HG02870 (cell line): ENCODE data around the gene TPH2.
A peak's percentile ranks its signal among the peaks of the same experiment; 100 is the strongest.

Experiments
- ATAC-seq: cut with Tn5 transposase; IDR thresholded peaks from one replicate; pipeline ENCODE4 v1.9.1; 2021; ENCODE audit warnings: mild to moderate bottlenecking, moderate library complexity; ENCODE audit not compliant: unreplicated experiment

TPH2 gene

DNA sequence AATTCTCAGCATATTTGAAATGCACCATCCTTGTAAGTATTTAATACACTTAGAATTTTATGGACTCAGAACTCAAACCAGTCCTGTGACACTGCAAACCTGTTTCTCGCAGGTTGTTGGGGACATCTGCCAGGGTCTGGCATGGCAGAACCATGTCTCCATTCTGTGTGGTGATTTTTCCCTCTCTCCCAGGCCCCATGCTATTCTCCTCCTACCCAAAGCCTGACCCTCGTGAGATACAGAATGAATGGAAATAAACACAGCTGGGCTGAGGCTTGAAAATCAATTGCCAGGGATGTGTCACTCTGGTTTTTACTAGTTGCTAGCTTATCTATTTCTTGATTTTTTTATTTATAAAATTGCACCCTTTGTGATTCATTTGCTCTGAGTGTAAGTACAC lies 19.8 kb downstream of the TPH2 start:
- no peak for ATAC-seq

DNA sequence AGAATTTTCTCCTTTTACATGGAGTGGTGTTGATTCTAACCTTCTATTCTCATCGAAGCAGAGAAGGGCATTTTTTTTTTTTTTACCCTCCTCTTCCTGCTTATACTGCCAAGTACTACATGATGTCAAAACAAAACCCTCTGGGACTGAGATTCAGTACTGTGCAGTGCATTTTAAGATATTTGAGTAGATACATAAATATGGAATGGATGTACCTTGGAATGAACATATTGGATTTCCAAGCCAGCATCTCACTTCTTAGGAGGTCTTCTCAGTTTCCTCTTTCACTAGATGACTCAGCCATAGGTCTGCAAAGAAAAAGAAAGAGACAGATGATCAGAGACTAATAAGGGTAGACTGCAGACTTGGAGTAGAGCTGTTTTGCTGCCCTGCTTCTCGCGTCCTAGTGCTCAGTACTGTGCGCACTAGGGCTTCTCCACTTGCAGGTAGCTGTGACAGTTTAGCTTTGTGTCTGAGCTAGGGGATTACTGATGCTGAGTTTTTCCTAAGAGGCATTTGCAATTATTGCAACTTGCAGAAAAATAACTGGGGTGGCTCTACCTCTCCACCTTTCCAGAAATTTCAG lies 20.4 kb downstream of the TPH2 start:
- ATAC-seq, result no peak

DNA sequence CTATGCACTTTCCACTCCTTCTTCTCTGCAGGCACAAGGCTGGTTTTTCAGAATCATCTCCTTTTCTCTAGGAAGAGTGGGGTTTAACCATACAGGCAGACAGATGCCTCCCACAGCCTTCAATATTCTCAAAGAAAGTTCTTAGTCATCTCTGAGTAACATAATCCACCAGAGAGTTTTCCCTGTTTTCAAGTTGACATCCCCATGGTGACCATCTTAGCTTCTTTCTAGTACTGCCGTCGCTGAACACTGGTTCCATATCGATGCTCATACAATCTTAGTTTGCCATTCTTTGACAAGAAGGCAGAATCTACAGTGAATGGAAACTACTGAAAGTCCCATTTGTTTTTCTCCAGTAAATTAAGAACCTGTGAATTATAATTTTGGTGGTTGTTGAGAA lies 28.6 kb downstream of the TPH2 start:
- ATAC-seq, result no peak

DNA sequence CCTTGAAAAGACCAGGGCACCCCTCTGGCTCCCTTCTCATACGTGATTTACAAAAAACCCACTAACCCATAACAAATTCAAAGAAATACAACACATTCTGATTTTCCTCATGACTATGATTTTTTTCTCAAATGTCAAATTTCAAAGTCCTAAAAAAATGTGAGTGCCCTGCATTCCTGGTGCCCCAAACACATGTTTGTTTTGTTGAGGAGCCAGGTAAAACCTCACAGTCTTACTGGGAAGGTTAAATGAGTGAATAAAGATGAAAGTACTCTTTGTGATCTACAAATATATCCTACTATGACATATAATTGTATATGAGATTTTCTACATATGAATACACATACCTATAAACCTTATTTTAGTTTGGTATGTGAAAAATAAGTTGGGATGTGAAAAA lies 30.7 kb downstream of the TPH2 start:
- ATAC-seq, result no peak

DNA sequence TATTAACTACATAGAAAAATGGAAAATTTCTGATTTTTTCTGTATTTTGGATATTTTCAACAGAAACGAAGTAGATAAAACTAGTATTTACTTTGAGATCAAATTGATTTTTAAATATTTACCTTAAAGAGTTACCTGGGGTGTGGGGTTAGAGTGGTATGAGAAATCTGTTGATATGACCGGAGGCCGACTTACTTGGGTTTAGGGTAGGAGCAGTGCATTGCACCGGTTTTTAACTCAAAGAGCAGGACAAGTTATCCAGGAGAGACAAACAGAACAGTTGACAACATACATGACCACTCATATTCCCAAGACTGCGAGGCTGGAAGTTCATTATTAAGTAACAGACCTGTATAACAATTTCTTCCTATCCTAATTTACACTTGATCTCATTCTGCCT lies 31.4 kb downstream of the TPH2 start:
- no peak for ATAC-seq

DNA sequence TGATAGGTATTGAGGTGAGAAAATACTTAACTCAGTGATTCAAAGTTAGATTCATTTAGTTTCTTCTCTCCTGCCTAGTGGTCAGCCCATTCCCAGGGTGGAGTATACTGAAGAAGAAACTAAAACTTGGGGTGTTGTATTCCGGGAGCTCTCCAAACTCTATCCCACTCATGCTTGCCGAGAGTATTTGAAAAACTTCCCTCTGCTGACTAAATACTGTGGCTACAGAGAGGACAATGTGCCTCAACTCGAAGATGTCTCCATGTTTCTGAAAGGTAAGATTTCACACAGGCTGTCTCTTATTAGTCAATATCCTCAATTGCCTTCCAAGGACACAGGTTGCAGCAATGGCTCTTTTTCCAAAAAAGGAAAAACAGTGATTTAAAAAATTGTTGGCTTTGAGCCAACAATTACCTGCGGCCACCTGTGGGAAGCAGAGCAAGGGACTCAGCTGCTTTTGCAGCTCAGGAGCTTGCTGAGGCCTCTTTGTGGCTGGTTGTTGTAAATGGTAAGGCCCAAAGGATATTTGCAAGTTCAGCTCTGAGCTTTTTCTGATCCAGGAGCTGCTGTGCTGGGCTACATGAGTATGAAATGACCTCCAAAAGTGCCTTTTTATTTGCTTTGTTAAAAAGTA lies 33.9 kb downstream of the TPH2 start:
- ATAC-seq, result no peak

DNA sequence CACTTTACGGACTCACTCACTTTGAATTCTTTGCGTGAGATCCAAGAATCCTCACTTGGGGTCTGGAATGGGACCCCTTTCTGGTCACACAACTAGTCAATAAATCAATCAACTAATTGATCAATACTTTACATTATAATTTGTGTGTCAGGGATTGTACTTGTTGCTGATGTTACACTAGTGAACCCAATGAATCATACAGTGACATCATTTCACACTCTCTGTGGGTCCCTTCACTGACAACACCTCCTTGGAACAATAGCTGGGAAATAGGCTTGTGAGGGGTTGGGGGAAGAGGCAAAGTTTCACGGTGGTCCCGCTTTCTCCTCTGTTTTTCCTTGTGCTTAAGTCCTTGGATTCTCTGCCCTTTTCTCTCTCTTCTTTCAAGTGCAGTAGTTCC lies 35.0 kb downstream of the TPH2 start:
- ATAC-seq, result no peak

DNA sequence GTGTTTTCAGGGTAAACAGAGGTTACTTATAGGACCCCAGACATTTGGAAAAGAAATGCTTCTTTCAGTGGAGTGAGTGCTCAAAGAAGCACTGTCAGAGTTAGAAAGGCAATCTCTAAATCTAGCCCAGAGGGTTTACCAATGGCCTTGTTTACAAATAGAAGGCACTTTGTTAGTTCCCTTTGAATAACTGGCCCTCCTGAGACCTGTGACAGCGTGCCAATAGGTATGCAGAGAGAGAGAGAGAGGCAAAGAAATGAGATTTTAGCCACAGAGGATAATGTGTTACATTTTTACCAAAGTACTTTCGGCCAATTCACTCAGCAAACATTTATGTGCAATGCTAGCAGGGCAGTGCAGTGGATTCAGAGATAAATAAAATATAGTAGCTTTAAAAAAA lies 41.9 kb downstream of the TPH2 start:
- ATAC-seq, result no peak

DNA sequence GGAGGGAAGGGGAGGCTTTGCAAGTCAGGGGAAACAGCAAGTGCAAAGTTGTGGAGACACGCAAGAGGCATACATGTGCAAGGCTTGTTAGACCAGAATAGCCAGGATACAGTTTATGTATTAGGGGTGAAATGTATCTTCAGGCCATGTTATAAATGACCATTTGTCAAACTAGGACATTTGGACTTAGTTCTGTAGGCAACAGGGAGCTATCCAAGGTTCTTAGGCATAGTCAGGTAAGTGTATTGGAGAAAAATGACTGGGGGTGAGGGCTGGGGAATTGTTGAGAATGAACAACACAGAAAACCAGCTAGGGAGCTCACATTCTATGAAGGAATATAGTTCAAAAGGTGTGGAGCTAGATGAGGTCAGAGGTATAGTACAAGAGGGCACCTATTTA lies 42.5 kb downstream of the TPH2 start:
- no peak for ATAC-seq

DNA sequence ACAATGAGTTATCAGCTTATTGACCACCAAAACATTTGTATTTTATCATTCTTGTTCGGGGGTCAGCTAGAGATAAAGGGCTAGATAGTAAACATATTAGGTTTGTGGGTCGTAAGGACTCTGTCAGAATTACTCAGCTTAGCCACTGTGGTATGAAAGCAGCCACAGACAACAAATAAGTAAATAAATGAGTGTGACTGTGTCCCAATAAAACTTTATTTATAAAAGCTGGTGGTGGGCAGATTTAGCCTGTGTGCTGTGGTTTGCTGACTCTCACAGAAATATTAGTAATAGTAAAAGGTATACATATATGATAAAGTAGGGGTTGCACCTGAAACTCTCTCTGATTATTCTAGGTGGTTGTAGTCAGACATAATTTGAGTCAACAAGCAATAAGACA lies 56.1 kb downstream of the TPH2 start:
- no peak for ATAC-seq

DNA sequence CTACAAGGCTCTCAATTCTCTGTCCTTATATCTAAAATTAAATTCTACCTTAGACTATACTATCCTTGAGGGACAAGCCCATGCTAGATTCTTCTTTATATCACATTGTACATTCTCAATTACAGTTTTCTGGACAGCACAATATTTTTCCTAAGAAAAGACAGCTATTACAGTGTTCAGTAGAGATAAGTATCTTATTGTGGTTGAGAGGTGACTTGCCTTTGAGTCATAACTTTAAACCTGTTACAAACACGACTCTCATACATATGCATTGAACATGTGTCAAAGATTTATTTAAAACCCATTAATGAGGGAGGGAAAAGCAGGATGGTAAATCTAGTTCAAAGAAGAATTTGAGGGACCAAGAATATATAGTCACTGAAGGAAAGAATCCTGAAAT lies 61.1 kb downstream of the TPH2 start:
- no peak for ATAC-seq

DNA sequence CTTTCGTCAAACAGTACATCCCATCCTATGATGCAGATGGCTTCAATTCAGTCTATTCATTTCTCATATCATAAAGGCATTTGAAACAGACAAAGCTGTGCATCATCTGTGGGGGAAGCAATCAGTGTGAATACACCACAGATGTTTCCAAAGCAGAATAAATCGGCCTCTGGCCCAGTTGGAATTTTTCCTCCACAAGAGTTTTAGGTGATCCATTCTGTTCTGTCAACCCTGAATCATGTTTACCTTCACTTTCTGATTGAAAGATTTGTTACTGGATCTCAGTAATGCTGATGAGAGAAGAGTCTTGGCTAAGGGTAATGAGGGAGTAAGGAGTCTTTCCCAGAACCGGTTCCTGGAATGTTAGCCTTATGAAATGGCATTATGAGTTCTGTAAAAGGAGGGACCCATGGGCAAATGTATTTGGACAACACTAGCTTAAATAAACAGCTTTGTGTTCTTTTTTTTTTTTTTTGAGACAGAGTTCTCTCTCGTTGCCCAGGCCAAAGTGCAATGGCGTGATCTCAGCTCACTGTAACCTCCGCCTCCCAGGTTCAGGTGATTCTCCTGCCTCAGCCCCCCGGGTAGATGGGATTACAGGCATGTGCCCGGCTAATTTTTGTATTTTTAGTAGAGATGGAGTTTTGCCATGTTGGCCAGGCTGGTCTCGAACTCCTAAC lies 62.5 kb downstream of the TPH2 start:
- no peak for ATAC-seq

DNA sequence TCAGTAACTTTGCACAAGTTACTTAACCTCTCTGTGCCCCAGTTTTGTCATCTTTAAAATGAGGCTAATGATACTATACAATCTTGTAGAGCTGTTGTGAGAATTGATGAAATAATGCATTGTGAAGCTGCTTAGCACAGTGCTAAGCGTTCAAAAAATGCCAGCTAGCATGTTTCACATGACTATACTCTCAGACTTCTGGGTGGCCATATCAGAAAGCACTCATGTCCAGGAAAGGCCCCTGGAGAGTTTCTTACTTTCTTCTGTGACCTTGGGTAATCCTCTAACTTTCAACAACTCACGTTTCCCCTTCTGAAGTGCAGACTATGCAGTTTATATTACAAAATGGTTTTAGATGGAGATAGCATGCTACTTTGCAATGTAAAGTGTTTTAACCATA lies 68.1 kb downstream of the TPH2 start:
- ATAC-seq, result no peak

DNA sequence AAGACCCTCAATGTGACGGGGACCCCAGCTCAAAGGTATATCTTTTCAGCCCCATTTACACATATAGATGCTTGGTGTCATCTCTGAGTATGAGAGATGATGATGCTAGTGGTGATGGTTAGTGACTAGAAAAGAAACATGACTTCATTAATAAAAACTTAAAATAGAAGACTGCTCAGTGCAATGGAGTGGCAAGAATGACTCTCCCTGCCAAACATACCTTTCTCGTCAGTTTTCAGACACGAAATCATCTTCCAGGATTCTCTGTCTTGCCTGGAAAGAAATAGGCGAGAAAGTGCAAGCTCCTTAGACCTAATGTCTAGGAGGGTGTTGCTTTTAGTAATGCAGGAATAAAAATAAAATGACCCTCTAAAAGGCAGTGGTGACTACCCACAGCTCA lies 71.7 kb downstream of the TPH2 start:
- no peak for ATAC-seq

DNA sequence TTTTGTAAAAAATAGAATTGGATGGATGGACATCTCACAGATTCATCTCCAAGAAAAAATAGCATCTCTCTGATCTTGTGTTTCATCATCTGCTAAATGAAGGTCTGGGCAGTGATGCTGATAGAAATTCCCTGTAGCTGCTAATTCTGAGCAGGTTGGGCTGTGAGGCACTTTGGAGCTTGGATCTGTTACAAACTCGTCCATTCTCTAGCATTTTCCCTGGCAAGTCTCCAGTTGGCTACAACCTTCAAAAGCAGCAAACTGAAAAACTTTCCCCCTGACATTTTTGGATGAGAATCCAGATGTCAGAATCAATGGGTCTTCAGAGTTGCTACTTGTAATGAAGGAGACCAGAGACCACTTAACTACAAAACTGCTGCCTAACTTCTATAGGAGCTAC lies 72.7 kb downstream of the TPH2 start:
- ATAC-seq, result no peak

DNA sequence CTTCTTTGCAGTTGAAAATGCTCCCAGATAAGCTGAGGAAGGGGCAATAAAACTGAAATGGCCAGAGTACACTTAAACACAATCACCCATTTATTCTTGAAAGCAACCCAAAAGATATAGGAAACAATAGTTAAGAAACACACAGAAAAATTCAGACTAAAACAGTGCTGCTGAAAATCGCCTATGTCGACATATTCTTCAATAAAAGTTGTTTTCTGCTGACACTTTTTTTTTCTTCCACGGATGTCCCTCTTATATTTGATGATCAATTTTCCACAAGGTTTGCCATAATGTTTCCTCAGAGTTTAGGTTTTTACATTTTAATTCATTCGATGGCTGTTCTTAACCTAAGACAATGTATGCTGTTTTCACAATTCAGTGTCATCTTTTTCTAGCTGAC lies 74.2 kb downstream of the TPH2 start:
- ATAC-seq, result no peak

DNA sequence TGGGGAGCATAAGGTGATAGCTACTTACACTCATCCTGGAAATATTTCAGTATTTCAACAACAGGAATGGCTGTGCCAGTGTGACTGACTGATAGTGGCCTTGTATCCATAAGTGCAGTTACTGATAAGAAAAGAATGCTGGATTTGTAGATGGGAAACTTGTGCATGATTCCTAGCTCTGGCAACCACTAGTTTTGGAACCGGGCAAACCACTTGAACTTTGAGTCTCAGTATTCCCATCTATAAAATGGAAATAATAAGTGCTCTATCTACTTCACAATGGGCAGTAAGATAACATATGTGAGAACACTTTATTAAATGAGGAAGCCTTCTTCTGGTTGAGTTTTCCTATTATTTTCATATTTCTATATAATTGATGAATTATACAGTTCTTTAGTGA lies 77.2 kb downstream of the TPH2 start:
- ATAC-seq, result no peak

DNA sequence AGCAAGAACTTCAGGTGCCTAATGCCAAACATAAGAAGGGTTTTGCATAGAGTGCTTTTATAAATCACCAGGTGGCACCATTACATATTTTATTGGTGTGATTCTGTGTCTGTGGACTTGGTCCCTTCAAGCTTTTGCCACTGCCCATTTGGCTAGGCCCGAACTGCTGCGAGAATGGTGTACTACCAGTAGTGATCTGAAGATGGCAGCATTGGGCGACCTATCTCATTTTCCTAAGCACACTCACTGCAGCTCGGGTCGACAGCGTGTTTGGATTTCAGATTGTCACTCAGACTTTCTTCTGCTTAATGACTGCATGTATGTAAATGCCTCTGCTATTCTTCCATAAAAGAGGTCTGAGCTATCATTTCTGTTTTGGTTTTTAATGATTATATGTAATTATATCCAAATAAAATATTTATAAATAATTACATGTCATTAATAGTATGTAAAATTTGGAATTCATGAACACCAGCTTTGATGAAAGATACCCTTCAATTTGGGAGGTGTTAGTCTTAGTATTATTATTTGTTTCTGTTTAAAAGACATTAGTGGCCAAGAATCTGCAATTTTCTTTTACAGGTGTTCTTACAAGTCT lies 78.5 kb downstream of the TPH2 start:
- peak; percentile 98 for ATAC-seq

DNA sequence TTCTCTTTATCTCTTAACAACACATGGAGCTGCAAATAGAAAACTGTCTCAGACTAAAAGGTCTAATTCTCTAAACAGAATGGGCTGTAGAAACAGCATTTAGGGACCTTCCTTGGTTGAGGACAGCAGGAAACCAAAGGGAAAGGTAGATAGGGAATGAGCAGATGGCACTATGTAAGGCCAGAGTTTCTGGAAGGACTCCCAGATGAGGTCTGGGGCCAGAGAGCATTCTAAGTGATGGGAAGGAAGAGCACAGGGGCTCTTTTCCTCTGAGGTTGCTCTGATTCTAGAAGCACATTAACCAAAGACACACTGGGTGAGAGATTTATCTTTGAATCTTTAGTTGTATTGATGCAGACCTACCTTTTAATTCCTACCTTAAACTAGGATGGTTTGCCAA lies 79.4 kb downstream of the TPH2 start:
- no peak for ATAC-seq

DNA sequence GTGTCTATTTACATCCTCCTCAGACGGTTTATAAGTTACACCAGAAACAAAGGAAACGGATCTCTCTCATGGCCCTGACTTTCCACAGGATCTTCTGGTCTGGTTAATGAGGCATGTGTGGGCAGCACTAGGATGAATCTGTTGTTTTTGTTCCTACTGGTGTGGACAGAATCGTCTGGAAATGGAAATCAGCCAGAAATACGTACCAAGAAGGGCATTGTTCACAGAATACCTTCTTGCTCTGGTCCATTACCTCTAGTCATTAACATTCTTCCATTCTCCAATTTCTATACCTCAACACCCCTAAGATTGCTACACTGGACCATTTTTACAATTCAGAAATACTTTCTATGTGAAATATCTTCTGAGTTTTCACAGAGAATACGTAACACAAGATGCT lies 86.0 kb downstream of the TPH2 start:
- no peak for ATAC-seq

DNA sequence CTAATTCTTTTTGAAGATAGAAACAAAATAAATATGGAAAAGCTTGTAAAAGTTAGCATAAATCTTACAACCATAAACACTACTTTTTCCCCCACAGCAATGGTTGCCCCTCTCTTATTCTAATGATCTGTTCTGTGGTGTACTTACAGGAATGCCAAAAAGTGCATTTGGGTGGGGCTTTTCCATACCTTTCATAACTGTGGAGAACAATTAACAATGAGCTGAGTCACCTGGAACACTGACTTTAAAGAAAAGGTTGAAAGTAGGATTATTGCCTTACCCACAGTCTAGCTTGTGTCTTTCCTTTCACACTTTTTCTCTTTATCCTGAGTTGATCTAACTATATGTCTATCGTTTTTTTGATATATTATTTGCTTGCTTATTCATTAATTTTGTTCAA lies 86.9 kb downstream of the TPH2 start:
- no peak for ATAC-seq

DNA sequence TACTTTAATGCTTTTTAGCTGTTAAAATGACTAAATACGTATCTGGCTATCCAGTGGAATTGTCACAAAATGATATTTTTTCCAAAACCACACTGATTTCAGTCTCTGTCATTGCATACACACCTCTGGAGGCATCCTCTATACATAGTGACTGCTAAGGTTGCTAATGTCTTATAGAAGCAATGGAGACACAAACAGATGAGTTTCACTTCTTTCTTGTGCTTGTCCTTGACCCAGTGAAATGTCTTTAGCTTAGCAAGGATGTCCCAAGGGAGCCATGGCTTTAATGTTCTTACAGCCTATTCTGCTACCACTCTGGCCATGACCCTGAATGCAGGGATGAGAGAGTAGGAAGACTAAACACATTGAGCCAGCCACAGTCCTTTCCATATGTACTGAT lies 90.3 kb downstream of the TPH2 start:
- ATAC-seq, result no peak
